SK-N-SH treated with all-trans-retinoic acid at 6 μM for 48 hours (cell line): Measurements from ENCODE around the gene WDR53.

Experiments
- ATAC-seq: fragments of 200-7000 bp; cut with Tn5 transposase; 3 replicates; pipeline ENCODE4 v1.9.1; 2020; ENCODE audit warnings: mild to moderate bottlenecking, moderate library complexity
- ARNTL ChIP-seq: fragments of 450-650 bp; formaldehyde crosslinking; IDR thresholded peaks from 2 replicates; pipeline ENCODE4 v1.5.0; 2020; ENCODE audit warnings: low read depth, mild to moderate bottlenecking, moderate library complexity, borderline replicate concordance
- BACH2 ChIP-seq: fragments of 250-450 bp; sonication (Bioruptor Pico); IDR thresholded peaks from 2 replicates; pipeline ENCODE4 v1.9.0; 2021; ENCODE audit warnings: mild to moderate bottlenecking, borderline replicate concordance
- CREB5 ChIP-seq: fragments of 250-450 bp; sonication (Bioruptor Pico); IDR thresholded peaks from 2 replicates; pipeline ENCODE4 v1.5.1; 2020; ENCODE audit warnings: low read depth, mild to moderate bottlenecking, moderate library complexity
- CSDC2 ChIP-seq: fragments of 250-450 bp; sonication (Bioruptor Pico); IDR thresholded peaks from 2 replicates; pipeline ENCODE4 v1.5.0; 2020; ENCODE audit warnings: mild to moderate bottlenecking, moderate library complexity
- CSRNP3 ChIP-seq: fragments of 250-450 bp; sonication (Bioruptor Pico); IDR thresholded peaks from 2 replicates; pipeline ENCODE4 v1.5.1; 2021; ENCODE audit warnings: mild to moderate bottlenecking, moderate library complexity
- ESRRG ChIP-seq: fragments of 250-450 bp; sonication (Bioruptor Pico); IDR thresholded peaks from 2 replicates; pipeline ENCODE4 v1.6.1; 2021; ENCODE audit warnings: mild to moderate bottlenecking
- GLIS3 ChIP-seq: fragments of 250-450 bp; sonication (Bioruptor Pico); IDR thresholded peaks from 2 replicates; pipeline ENCODE4 v1.5.0; 2020; ENCODE audit warnings: mild to moderate bottlenecking, moderate library complexity
- ISL1 ChIP-seq: fragments of 250-450 bp; sonication (Bioruptor Pico); IDR thresholded peaks from 2 replicates; pipeline ENCODE4 v2.1.2; 2022; ENCODE audit warnings: mild to moderate bottlenecking, moderate library complexity
- OSR1 ChIP-seq: fragments of 250-450 bp; sonication (Bioruptor Pico); IDR thresholded peaks from 2 replicates; pipeline ENCODE4 v1.8.0; 2022; ENCODE audit warnings: moderate library complexity, mild to moderate bottlenecking, inconsistent platforms
- PATZ1 ChIP-seq: fragments of 250-450 bp; sonication (Bioruptor Pico); IDR thresholded peaks from 2 replicates; pipeline ENCODE4 v1.8.0; 2020; ENCODE audit warnings: mild to moderate bottlenecking, moderate library complexity, borderline replicate concordance
- POU6F1 ChIP-seq: fragments of 250-450 bp; sonication (Bioruptor Pico); IDR thresholded peaks from 2 replicates; pipeline ENCODE4 v1.8.0; 2021; ENCODE audit warnings: low read depth, mild to moderate bottlenecking, moderate library complexity, borderline replicate concordance
- PPARA ChIP-seq: fragments of 250-450 bp; sonication (Bioruptor Pico); IDR thresholded peaks from 2 replicates; pipeline ENCODE4 v1.5.0; 2020; ENCODE audit warnings: mild to moderate bottlenecking, borderline replicate concordance
- RARB ChIP-seq: fragments of 250-450 bp; sonication (Bioruptor Pico); IDR thresholded peaks from 2 replicates; pipeline ENCODE4 v1.8.0; 2021; ENCODE audit warnings: mild to moderate bottlenecking, moderate library complexity
- SNAI2 ChIP-seq: fragments of 250-450 bp; sonication (Bioruptor Pico); IDR thresholded peaks from 2 replicates; pipeline ENCODE4 v1.5.0; 2020; ENCODE audit warnings: mild to moderate bottlenecking, moderate library complexity
- TCF4 ChIP-seq: fragments of 250-450 bp; sonication (Bioruptor Pico); IDR thresholded peaks from 2 replicates; pipeline ENCODE4 v1.8.0; 2021; ENCODE audit warnings: mild to moderate bottlenecking, moderate library complexity, borderline replicate concordance
- TOX ChIP-seq: fragments of 250-450 bp; sonication (Bioruptor Pico); IDR thresholded peaks from 2 replicates; pipeline ENCODE4 v1.8.0; 2021; ENCODE audit warnings: mild to moderate bottlenecking, moderate library complexity, borderline replicate concordance
- TSHZ2 ChIP-seq: fragments of 250-450 bp; sonication (Bioruptor Pico); IDR thresholded peaks from 2 replicates; pipeline ENCODE4 v1.5.0; 2020; ENCODE audit warnings: mild to moderate bottlenecking, moderate library complexity
- ZC3H10 ChIP-seq: fragments of 250-450 bp; sonication (Bioruptor Pico); IDR thresholded peaks from 2 replicates; pipeline ENCODE4 v1.5.1; 2021; ENCODE audit warnings: mild to moderate bottlenecking, moderate library complexity
- ZFP3 ChIP-seq: fragments of 250-450 bp; sonication (Bioruptor Pico); IDR thresholded peaks from 2 replicates; pipeline ENCODE4 v1.5.0; 2020; ENCODE audit warnings: mild to moderate bottlenecking, moderate library complexity
- ZFP30 ChIP-seq: fragments of 450-650 bp; formaldehyde crosslinking; IDR thresholded peaks from 2 replicates; pipeline ENCODE4 v1.5.0; 2022; ENCODE audit warnings: mild to moderate bottlenecking, moderate library complexity
- ZNF565 ChIP-seq: fragments of 450-650 bp; formaldehyde crosslinking; conservative IDR thresholded peaks from 2 replicates; pipeline ENCODE4 v1.5.0; 2020; ENCODE audit warnings: low read depth, mild to moderate bottlenecking, moderate library complexity
- ZNF70 ChIP-seq: fragments of 450-650 bp; formaldehyde crosslinking; IDR thresholded peaks from 2 replicates; pipeline ENCODE4 v1.5.0; 2020; ENCODE audit warnings: mild to moderate bottlenecking, moderate library complexity
- ZNF8 ChIP-seq: fragments of 450-650 bp; formaldehyde crosslinking; IDR thresholded peaks from 2 replicates; pipeline ENCODE4 v1.5.0; 2020; ENCODE audit warnings: mild to moderate bottlenecking, moderate library complexity

WDR53 gene

GRCh38 chr3:196517919-196518318 lies 50.4 kb downstream of the WDR53 start:
- no peak for TF ChIP-seq TOX (CRISPR knock-in tag)
- no peak for TF ChIP-seq ESRRG (CRISPR knock-in tag)
- no peak for TF ChIP-seq ZFP30
- no peak for TF ChIP-seq ZFP3 (CRISPR knock-in tag)
- TF ChIP-seq ZNF8 (CRISPR knock-in tag): no peak
- no peak for TF ChIP-seq BACH2
- TF ChIP-seq RARB: no peak
- TF ChIP-seq GLIS3: no peak
- no peak for TF ChIP-seq SNAI2 (CRISPR knock-in tag)
- TF ChIP-seq TSHZ2: no peak
- TF ChIP-seq OSR1 (CRISPR knock-in tag): no peak
- no peak for TF ChIP-seq ZNF565 (CRISPR knock-in tag)
- no peak for TF ChIP-seq CREB5 (CRISPR knock-in tag)
- no peak for TF ChIP-seq TCF4 (CRISPR knock-in tag)
- TF ChIP-seq ZNF70 (CRISPR knock-in tag): no peak
- no peak for TF ChIP-seq PPARA (CRISPR knock-in tag)
- TF ChIP-seq, all 23 proteins: peak for 0
- ATAC-seq: no peak

GRCh38 chr3:196517162-196517800 lies 51.1 kb downstream of the WDR53 start:
- TF ChIP-seq PATZ1 (CRISPR knock-in tag): no peak
- TF ChIP-seq PPARA (CRISPR knock-in tag): no peak
- TF ChIP-seq BACH2: no peak
- no peak for TF ChIP-seq OSR1 (CRISPR knock-in tag)
- TF ChIP-seq TSHZ2: no peak
- no peak for TF ChIP-seq CSRNP3
- TF ChIP-seq CREB5 (CRISPR knock-in tag): no peak
- TF ChIP-seq RARB: no peak
- TF ChIP-seq GLIS3: no peak
- TF ChIP-seq ZNF70 (CRISPR knock-in tag): no peak
- no peak for TF ChIP-seq ISL1 (CRISPR knock-in tag)
- TF ChIP-seq CSDC2 (CRISPR knock-in tag): no peak
- no peak for TF ChIP-seq ARNTL (CRISPR knock-in tag)
- no peak for TF ChIP-seq ZFP3 (CRISPR knock-in tag)
- TF ChIP-seq ESRRG (CRISPR knock-in tag): no peak
- no peak for TF ChIP-seq ZC3H10 (CRISPR knock-in tag)
- TF ChIP-seq ZNF8 (CRISPR knock-in tag): no peak
- no peak for TF ChIP-seq TCF4 (CRISPR knock-in tag)
- TF ChIP-seq ZNF565 (CRISPR knock-in tag): no peak
- no peak for TF ChIP-seq POU6F1 (CRISPR knock-in tag)
- ATAC-seq: no peak
